PFSK-1 (cell line): ENCODE measurements around the gene IQSEC3.

Experiments
- FOXP2 ChIP-seq: optimal IDR thresholded peaks from 2 replicates; pipeline ENCODE3; 2011; ENCODE audit warnings: borderline replicate concordance, control low read depth, inconsistent platforms; ENCODE audit not compliant: insufficient read depth; ENCODE audit errors: extremely low read length, extremely low read depth
- POLR2AphosphoS5 ChIP-seq: IDR thresholded peaks from 2 replicates; pipeline ENCODE4 v1.6.1; 2012; ENCODE audit warnings: low read depth, mild to moderate bottlenecking, control low read depth, low read length, moderate library complexity
- TAF1 ChIP-seq: IDR thresholded peaks from 2 replicates; pipeline ENCODE4 v1.6.1; 2012; ENCODE audit warnings: low read length, control low read depth, borderline replicate concordance; ENCODE audit not compliant: insufficient read depth
- TF ChIP-seq, protein P1 (sequence below), 2 experiments: IDR thresholded peaks; 2 replicates each; pipeline versions ENCODE4 v1.6.1 to v1.8.0; 2011 to 2012; ENCODE audit warnings: low read depth in 2 of 2, low read length in 2 of 2, control low read depth in 1 of 2, inconsistent platforms in 1 of 2, mild to moderate bottlenecking in 1 of 2, moderate library complexity in 1 of 2; ENCODE audit not compliant: insufficient read depth in 1 of 2

DNA sequence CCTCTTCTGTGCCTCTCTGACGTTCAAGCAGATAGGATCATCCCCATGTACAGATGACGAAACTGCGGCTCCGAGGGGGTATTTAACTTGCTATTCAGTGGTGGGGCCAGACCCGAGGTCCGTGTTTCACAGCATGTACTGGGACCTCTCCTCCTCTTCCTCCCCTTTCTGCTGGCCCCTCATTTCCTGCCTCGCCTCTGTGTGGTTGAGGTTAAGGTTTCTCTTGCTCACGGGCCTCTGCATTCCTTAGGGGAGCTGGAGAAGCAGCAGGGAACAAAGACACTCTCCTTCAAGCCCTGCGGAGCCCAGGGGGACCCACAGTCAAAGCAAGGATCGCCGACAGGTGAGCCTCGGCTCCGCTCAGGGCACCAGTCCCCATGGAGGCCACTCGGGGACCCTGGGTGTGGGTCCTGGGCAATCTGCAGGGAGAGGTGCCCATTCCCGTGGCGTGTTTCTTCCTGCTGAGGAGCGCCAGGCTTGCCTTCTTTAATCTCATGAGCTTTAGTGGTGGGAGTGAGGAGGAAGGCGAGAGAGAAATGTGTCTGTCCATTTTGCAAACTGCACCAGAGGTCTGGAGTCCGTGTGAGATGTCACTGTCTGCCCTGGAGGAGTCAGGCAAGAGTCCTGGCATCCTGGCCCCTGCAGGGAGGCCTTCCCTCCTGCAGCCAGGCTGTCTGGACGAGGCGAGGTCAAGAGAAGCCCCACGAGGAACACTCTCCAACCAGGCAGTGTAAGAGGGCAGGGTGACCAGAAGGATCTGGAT is 102.4 kb downstream of the IQSEC3 start:
- TF ChIP-seq POLR2AphosphoS5 = no peak
- TF ChIP-seq, protein P1, sequence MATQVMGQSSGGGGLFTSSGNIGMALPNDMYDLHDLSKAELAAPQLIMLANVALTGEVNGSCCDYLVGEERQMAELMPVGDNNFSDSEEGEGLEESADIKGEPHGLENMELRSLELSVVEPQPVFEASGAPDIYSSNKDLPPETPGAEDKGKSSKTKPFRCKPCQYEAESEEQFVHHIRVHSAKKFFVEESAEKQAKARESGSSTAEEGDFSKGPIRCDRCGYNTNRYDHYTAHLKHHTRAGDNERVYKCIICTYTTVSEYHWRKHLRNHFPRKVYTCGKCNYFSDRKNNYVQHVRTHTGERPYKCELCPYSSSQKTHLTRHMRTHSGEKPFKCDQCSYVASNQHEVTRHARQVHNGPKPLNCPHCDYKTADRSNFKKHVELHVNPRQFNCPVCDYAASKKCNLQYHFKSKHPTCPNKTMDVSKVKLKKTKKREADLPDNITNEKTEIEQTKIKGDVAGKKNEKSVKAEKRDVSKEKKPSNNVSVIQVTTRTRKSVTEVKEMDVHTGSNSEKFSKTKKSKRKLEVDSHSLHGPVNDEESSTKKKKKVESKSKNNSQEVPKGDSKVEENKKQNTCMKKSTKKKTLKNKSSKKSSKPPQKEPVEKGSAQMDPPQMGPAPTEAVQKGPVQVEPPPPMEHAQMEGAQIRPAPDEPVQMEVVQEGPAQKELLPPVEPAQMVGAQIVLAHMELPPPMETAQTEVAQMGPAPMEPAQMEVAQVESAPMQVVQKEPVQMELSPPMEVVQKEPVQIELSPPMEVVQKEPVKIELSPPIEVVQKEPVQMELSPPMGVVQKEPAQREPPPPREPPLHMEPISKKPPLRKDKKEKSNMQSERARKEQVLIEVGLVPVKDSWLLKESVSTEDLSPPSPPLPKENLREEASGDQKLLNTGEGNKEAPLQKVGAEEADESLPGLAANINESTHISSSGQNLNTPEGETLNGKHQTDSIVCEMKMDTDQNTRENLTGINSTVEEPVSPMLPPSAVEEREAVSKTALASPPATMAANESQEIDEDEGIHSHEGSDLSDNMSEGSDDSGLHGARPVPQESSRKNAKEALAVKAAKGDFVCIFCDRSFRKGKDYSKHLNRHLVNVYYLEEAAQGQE (IDR thresholded peaks at IDR 0.05; ENCODE audit: insufficient read depth in 1 of 2, low read depth in 2 of 2, low read length in 2 of 2) = no peak
- no peak for TF ChIP-seq FOXP2
- TF ChIP-seq TAF1 = no peak
